LNCAP (cell line): ENCODE results near the gene THAP12.

Source experiments
- CTCF ChIP-seq: fragments of 450-650 bp; IDR thresholded peaks from 2 replicates; pipeline ENCODE4 v1.5.1; 2017; ENCODE audit warnings: mild to moderate bottlenecking

The THAP12 gene

DNA sequence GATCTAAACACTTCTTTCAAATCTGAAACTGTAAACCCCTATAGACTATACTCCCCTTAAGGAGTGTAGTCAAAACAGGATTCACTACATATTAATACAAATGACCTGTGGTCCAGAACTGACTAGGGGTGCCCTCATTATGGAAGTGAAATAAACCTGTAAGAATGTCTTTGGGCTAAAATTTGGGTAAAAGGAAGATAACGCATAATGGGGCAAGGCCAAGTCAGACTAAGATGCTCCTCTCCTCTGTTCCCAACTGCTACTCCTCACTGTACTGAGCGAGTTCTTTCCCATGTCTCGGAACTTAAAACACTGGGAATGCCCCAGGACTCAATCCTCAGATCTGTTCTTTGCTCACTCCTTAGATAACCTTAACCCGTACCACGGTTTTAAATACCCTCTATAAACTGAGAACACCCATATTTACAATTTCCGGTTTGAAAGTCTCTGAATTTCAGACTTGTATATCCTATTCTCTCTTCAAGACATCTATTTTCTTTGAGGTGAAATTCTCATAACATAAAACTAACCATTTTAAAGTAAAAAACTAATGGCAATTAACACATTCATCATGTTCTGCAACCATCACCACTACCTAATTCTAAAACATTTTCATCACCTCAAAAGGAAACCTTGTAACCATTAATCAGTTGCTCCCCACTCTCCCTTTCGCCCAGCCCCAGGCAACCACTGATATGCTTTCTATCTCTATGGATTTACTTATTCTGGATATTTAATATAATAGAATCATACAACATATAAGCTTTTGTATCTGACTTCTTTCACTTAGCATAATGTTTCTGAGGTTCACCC lies 4.0 kb downstream of the THAP12 start:
- TF ChIP-seq CTCF, result no peak

DNA sequence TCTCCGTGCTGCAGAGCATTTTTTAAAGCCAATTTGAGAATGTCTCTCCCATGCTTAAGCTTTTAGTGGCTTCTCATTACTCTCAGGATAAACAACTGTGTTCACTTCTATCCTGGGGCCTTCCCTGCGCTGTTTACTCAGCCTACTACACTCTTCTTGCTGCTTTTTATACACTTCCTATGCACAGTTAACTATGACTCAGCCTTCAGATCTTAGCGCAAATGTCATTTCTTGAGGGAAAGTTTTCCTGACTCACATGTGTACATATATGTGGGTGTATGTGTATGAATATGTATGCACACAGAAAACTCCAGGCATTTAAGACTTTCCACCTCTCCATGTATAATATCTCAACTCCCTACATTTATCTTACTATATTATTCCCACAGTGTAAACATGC lies 9.8 kb downstream of the THAP12 start:
- no peak for TF ChIP-seq CTCF

DNA sequence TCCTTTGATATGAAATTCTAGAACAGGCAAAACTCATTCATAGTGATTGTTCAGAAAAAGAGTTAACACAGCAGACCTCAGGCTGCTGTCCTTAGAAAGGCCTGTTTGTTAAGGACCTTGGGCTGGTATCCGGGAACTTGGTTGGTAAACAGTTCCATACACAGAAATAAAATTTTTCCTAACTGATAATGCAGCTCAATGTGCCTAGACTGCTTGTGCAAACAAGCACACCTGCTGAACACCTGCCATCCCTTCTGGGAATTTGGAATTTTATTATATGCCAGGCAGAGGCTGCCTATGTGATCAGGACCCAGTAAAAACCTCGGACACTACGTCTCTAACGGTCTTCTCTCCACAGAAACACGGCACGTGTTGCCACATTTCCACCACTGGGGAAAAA lies 11.5 kb downstream of the THAP12 start:
- no peak for TF ChIP-seq CTCF

GRCh38 chr11:76368490-76368889 lies 12.4 kb downstream of the THAP12 start:
- TF ChIP-seq CTCF, result no peak

GRCh38 chr11:76365038-76365679 lies 15.8 kb downstream of the THAP12 start:
- no peak for TF ChIP-seq CTCF

DNA sequence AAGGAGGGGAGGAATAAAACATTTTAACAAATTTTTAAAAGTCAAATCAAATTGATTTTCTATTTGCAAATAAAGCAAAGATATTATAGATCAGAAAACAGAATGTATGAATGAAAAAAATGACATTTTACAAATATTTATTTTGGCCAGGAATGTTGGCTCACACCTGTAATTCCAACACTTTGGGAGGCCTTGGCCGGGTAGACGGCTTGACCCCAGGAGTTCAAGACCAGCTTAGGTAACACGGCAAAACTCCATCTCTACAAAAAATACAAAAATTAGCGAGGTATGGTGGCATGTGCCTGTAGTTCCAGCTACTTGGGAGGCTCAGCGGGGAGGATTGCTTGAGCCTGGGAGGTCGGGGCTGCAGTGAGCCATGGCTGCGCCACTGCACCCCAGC lies 18.2 kb downstream of the THAP12 start:
- no peak for TF ChIP-seq CTCF

- no peak for TF ChIP-seq CTCF
Measured at GRCh38 chr11:76361776-76362175, 19.2 kb downstream of the THAP12 start.
